Uterus (tissue), 2 donors: ENCODE measurements around the gene ANKRD23.

ENCODE experiments used
- POLR2A ChIP-seq, 2 donors: fragments of 450-650 bp; IDR thresholded peaks; one replicate each; pipeline ENCODE4 v1.6.1; 2016; ENCODE audit warnings: antibody characterized with exemption in 2 of 2, mild to moderate bottlenecking in 1 of 2, moderate library complexity in 1 of 2
- TF ChIP-seq, protein P1 (sequence below), 4 experiments: fragments of 200-600 bp in 2 of 4; fragments of 450-650 bp in 2 of 4; sonication (generic) in 2 of 4; IDR thresholded peaks; one replicate each; pipeline ENCODE4 v1.5.1; 2016 to 2019; ENCODE audit warnings: antibody characterized with exemption in 4 of 4, mild to moderate bottlenecking in 2 of 4, moderate library complexity in 1 of 4

DNA sequence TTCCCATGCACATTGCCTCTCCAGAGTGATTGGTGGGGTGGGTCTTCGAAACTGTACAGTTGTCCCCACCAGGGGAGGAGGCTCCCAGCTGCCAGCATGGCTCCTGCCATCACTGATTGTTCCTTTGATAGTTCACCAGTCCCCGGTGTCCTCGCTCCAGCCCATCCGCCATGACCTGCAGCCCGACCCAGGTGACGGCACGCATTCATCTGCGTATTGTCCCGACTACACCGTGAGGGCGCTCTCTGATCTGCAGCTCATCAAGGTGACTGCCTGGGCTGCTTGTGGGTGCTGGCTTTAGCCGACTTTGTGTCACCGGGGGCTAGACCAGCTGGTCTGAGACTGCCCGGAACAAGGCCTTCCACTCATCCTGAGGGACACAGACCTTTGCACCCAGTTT, 15.4 kb downstream of the ANKRD23 start:
- TF ChIP-seq, protein P1, sequence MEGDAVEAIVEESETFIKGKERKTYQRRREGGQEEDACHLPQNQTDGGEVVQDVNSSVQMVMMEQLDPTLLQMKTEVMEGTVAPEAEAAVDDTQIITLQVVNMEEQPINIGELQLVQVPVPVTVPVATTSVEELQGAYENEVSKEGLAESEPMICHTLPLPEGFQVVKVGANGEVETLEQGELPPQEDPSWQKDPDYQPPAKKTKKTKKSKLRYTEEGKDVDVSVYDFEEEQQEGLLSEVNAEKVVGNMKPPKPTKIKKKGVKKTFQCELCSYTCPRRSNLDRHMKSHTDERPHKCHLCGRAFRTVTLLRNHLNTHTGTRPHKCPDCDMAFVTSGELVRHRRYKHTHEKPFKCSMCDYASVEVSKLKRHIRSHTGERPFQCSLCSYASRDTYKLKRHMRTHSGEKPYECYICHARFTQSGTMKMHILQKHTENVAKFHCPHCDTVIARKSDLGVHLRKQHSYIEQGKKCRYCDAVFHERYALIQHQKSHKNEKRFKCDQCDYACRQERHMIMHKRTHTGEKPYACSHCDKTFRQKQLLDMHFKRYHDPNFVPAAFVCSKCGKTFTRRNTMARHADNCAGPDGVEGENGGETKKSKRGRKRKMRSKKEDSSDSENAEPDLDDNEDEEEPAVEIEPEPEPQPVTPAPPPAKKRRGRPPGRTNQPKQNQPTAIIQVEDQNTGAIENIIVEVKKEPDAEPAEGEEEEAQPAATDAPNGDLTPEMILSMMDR (IDR thresholded peaks at IDR 0.05), result no peak
- no peak for TF ChIP-seq POLR2A (IDR thresholded peaks at IDR 0.05)
